Measurements from ENCODE around the gene PPFIBP2. TPM values are rescaled to one million over a fixed set of nuclear protein-coding genes. Genes with fewer than 3 reads are reported as not detected.
A peak's percentile ranks its signal among the peaks of the same experiment; 100 is the strongest.

PPFIBP2 gene
- total RNA-seq, 6 donors from 2014 or later: 10.6 to 63.9 (median 36.7) TPM

DNA sequence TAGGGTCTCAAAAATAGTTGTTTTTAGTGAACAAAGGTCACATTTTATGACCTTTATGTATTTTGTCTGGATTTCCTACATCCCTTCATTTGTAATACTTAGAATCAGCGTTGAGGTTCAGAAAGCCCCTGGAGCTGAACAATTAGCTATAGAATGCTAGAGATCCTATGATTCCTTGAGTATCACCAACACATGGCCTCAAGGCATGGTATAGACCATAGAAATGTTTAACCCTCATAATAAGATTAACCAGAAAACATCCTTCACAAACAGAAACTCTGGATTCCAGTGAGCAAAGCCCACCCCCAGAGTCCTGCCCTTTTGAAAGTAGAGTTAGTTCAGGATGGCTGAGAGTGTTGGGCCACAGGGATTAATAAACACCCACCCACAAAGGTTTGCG lies 82.2 kb downstream of the PPFIBP2 start:
- Histone ChIP-seq H3K27me3 (no peaks in the 10 kb centered on the region), H3K9me3 (no peaks in the 10 kb centered on the region), H3K4me1 (peaks cover 18 to 51% (median 31%) of the 10 kb centered on the region in 4 donors), H3K4me3 (no peak overlapping the region), H3K27ac (no peak overlapping the region), H3K36me3 (peaks cover 0 to 6% (median 0%) of the 10 kb centered on the region in 4 donors)
- ATAC-seq (ENCODE audit: low FRiP score in 2 of 2) (no peak), DNase-seq (no peak)
- no peak for TF ChIP-seq CTCF (IDR thresholded peaks at IDR 0.05)
- TF ChIP-seq POLR2AphosphoS5 (IDR thresholded peaks at IDR 0.05): no peak
- no peak for TF ChIP-seq POLR2A (IDR thresholded peaks at IDR 0.05)
- TF ChIP-seq EP300 (IDR thresholded peaks at IDR 0.05): no peak
- 85 to 97% methylated on average over 2 of the region's 2 CpGs for WGBS, 2 donors

DNA sequence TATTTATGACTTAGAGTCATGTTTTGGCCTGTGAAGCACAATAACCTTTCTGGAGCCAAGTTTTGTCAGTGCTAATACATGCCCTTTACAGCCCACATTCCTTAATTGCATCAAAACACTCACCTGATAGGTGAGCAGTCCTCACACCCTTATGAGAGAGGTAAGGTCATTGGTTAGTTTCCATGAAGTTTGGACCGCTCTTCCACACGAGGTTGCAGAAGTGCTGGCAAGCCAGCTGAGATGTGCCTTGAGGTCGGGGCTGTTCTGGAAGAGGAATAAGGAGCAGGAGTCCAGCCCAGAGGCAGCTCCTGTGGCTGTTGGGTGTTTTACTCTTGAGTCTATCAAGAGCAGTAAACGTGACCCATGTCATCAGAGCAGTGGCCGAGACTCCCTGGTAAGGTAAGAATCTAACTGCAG lies 83.2 kb downstream of the PPFIBP2 start:
- H3K9me3 ChIP-seq: no peaks in the 10 kb centered on the region
- WGBS, 2 donors: 64 to 67% methylated on average over 3 to 5 of the region's 5 CpGs
- ATAC-seq (ENCODE audit: low FRiP score in 2 of 2) (peak in 1 of 2 donors; percentile 58), DNase-seq (peak in 1 of 2 donors; percentile 30)
- peaks cover 0 to 6% (median 0%) of the 10 kb centered on the region in 4 donors for H3K36me3 ChIP-seq
- no peak overlapping the region for H3K4me3 ChIP-seq
- H3K4me1 ChIP-seq: peaks cover 18 to 48% (median 30%) of the 10 kb centered on the region in 4 donors
- TF ChIP-seq POLR2AphosphoS5 (IDR thresholded peaks at IDR 0.05) (no peak), POLR2A (IDR thresholded peaks at IDR 0.05) (no peak), CTCF (IDR thresholded peaks at IDR 0.05) (no peak), EP300 (IDR thresholded peaks at IDR 0.05) (no peak)
- H3K27ac ChIP-seq: peak overlapping the region; percentile 59 to 83 (median 72)
- no peaks in the 10 kb centered on the region for H3K27me3 ChIP-seq

DNA sequence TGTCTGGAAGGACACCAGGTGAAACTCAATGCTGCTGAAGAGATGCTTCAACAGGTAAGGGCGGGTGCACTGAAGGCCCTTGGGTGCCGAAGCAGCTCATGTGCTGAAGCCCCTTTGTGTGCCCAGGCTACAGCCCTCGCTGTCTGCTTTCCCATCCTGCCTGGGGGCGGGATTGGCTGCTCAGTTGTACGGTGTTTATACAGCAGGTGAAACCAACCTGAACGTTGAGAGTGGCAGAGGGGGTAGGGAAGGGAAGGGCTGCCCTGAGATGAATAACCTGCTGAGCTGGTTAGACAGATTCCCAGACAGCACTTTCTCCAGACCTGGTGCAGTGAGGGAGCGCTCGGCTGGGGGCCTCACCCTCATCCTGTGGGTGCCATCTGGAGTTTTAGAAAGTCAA lies 83.8 kb downstream of the PPFIBP2 start:
- peak; percentile 42 to 89 for ATAC-seq (ENCODE audit: low FRiP score in 2 of 2)
- Histone ChIP-seq H3K4me3 (peak overlapping the region in 1 of 4 donors; percentile 15), H3K27ac (peak overlapping the region; percentile 59 to 83 (median 72)), H3K4me1 (peaks cover 13 to 42% (median 26%) of the 10 kb centered on the region in 4 donors), H3K36me3 (peaks cover 0 to 6% (median 0%) of the 10 kb centered on the region in 4 donors), H3K27me3 (no peaks in the 10 kb centered on the region), H3K9me3 (no peaks in the 10 kb centered on the region)
- 58 to 79% methylated on average over 4 to 8 of the region's 8 CpGs for WGBS, 2 donors
- peak in 1 of 2 donors; percentile 86 for DNase-seq
- TF ChIP-seq POLR2AphosphoS5 (IDR thresholded peaks at IDR 0.05) (peak; percentile 36 to 61), EP300 (IDR thresholded peaks at IDR 0.05) (no peak), CTCF (IDR thresholded peaks at IDR 0.05) (no peak), POLR2A (IDR thresholded peaks at IDR 0.05) (peak in 1 of 4 donors; percentile 46)

- H3K4me3 ChIP-seq: no peak overlapping the region
- ATAC-seq (ENCODE audit: low FRiP score in 2 of 2): no peak
- no peak for DNase-seq
- no peaks in the 10 kb centered on the region for H3K27me3 ChIP-seq
- peaks cover 5 to 30% (median 19%) of the 10 kb centered on the region in 4 donors for H3K4me1 ChIP-seq
- 70 to 78% methylated on average over 2 of the region's 2 CpGs for WGBS, 2 donors
- H3K27ac ChIP-seq: peak overlapping the region; percentile 0 to 47 (median 20)
- peaks cover 0 to 6% (median 0%) of the 10 kb centered on the region in 4 donors for H3K36me3 ChIP-seq
- TF ChIP-seq EP300 (IDR thresholded peaks at IDR 0.05) (no peak), POLR2A (IDR thresholded peaks at IDR 0.05) (no peak), POLR2AphosphoS5 (IDR thresholded peaks at IDR 0.05) (no peak), CTCF (IDR thresholded peaks at IDR 0.05) (no peak)
- no peaks in the 10 kb centered on the region for H3K9me3 ChIP-seq
Measured at GRCh38 chr11:7599209-7599608, 85.4 kb downstream of the PPFIBP2 start.
